Mucosa of rectum (tissue), 2 donors: Measurements from ENCODE around the gene MMRN2.
A peak's percentile ranks its signal among the peaks of the same experiment; 100 is the strongest.
"Not testable (repeated sequence)": the region's sequence is repeated elsewhere in the genome, so short reads cannot be mapped to it uniquely, and the experiment has no call there.

Source experiments
- H3K27ac ChIP-seq, 2 donors: one replicate each; pipeline ENCODE4 v1.7.0; 2013; ENCODE audit warnings: inconsistent platforms in 2 of 2, low read depth in 2 of 2, low read length in 2 of 2
- H3K27me3 ChIP-seq, 2 donors: one replicate each; pipeline ENCODE4 v1.7.0; 2013; ENCODE audit warnings: low read length in 2 of 2; ENCODE audit not compliant: control insufficient read depth in 2 of 2, insufficient read depth in 2 of 2
- H3K36me3 ChIP-seq, 2 donors: one replicate each; pipeline ENCODE4 v1.7.0; 2013; ENCODE audit warnings: low read length in 2 of 2; ENCODE audit not compliant: control insufficient read depth in 2 of 2, insufficient read depth in 2 of 2
- H3K4me1 ChIP-seq, 2 donors: one replicate each; pipeline ENCODE4 v1.7.0; 2013; ENCODE audit warnings: low read length in 2 of 2, mild to moderate bottlenecking in 1 of 2; ENCODE audit not compliant: control insufficient read depth in 2 of 2, insufficient read depth in 2 of 2
- H3K4me3 ChIP-seq, 2 donors: one replicate each; pipeline ENCODE4 v1.7.0; 2013; ENCODE audit warnings: low read length in 2 of 2
- H3K9ac ChIP-seq, 2 donors: one replicate each; pipeline ENCODE4 v1.7.0; 2013; ENCODE audit warnings: low read length in 2 of 2, low read depth in 1 of 2, mild to moderate bottlenecking in 1 of 2
- H3K9me3 ChIP-seq, 2 donors: one replicate each; pipeline ENCODE4 v1.7.0; 2013; ENCODE audit warnings: low read length in 2 of 2; ENCODE audit not compliant: control insufficient read depth in 2 of 2
- donor health status: healthy.
- donor health status: Normal muscosa, but diverticular disease.

MMRN2 gene

GRCh38 chr10:86957471-86958115, at the start of gene MMRN2:
Gene MMRN2, minus strand, starts transcription at chr10:86957615. Its CDS starts 74 bp downstream, at chr10:86957541.
- Histone ChIP-seq H3K4me3 (peak within 1 kb of the TSS in 1 of 2 donors; percentile 37), H3K36me3 (no peaks in the 10 kb centered on the region), H3K4me1 (peaks cover 0 to 3% of the 10 kb centered on the region in 2 donors), H3K9ac (no peak within 1 kb of the TSS), H3K9me3 (no peaks in the 10 kb centered on the region), H3K27ac (peak within 1 kb of the TSS; percentile 5 to 52), H3K27me3 (no peaks in the 10 kb centered on the region)

DNA sequence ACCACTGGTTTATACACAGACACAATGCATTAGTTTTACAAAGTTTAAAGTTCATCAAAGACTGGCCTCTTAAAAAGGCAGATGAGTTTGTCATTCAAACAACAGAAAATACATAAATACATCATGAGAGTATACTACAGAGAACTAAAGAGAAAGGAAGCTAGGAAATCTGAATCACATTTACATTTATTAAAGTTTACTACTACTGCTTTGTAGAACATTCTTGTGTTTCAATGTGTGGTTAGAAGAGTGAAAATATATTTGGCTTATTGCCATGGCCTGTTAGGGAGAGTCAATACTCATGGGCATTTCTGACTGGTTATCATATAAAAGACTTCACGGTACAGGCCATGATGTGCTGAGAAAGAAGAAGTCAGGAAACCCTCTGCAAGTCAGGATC, 49.7 kb upstream of the MMRN2 start:
- H3K27ac ChIP-seq, H3K4me1 ChIP-seq, H3K36me3 ChIP-seq, H3K4me3 ChIP-seq, H3K9ac ChIP-seq, H3K9me3 ChIP-seq, H3K27me3 ChIP-seq: not testable (repeated sequence)

DNA sequence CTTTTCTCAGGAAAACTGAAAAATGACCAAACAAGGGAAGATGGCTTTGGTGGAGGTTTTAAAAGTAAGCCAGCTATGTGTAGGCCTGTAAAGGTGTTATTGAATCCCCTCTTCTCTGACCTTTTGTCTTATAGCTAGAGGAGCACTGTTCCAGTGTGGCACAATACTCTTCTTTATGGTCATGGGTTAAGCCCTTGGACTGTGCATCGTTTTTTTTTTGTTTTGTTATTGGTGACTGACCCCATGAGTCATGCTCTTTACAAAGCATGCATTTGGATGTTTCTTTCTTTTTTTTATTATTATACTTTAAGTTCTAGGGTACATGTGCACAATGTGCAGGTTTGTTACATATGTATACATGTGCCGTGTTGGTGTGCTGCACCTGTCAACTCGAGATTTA, 43.1 kb upstream of the MMRN2 start:
- no peak overlapping the region for H3K27ac ChIP-seq

GRCh38 chr10:86999802-87000403, 42.5 kb upstream of the MMRN2 start:
- H3K9ac ChIP-seq, H3K4me3 ChIP-seq, H3K27me3 ChIP-seq, H3K27ac ChIP-seq, H3K9me3 ChIP-seq, H3K36me3 ChIP-seq, H3K4me1 ChIP-seq: not testable (repeated sequence)

More for the DNA sequence above, 43.1 kb upstream of the MMRN2 start:
- H3K4me1 ChIP-seq: no peaks in the 10 kb centered on the region
- H3K4me3 ChIP-seq: no peak overlapping the region
- no peak overlapping the region for H3K9ac ChIP-seq
- no peaks in the 10 kb centered on the region for H3K9me3 ChIP-seq
- H3K27me3 ChIP-seq: no peaks in the 10 kb centered on the region
- H3K36me3 ChIP-seq: no peaks in the 10 kb centered on the region

DNA sequence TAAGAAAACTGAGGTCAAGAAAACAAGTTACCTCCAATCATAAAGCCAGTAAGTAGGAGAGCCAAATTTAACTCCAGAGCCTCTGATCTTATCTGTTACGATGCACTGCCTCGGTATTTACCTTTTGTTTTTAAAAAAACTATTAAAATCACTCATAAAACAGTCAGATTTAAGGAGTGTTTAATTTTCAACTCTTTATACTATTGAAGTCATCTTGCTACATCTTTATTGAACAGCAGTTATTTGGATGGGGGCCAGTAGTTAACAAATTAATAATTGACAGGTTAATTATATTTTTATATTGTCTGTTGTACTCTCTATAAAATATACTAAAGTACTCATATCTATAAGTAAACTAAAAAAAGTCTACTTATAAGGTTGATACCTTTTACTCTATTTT, 35.5 kb upstream of the MMRN2 start:
- Histone ChIP-seq H3K27ac (no peak overlapping the region), H3K27me3 (no peaks in the 10 kb centered on the region), H3K4me1 (no peaks in the 10 kb centered on the region), H3K9me3 (no peaks in the 10 kb centered on the region), H3K9ac (no peak overlapping the region), H3K36me3 (no peaks in the 10 kb centered on the region), H3K4me3 (no peak overlapping the region)

DNA sequence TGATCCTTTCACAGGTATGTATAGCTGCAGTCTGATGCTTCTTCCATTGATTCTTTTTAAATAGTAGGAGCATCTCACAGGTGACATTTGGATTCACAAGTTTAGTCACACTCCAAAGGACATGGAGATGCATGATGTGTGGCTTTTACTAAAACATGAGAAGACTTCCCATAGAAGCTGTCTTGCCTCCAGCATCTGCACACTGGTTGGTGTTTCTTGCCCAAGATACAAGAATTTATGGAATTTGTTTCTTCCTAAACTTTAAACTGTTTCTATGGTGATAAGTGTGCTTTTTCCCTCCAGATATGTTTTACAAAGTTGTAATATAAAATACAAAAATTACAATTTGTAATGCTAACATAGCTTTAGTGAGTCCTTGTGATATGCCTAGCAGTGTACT, 35.0 kb upstream of the MMRN2 start:
- Histone ChIP-seq H3K27me3 (no peaks in the 10 kb centered on the region), H3K9ac (no peak overlapping the region), H3K4me1 (no peaks in the 10 kb centered on the region), H3K36me3 (no peaks in the 10 kb centered on the region), H3K27ac (no peak overlapping the region), H3K4me3 (no peak overlapping the region), H3K9me3 (no peaks in the 10 kb centered on the region)

GRCh38 chr10:86991362-86991761, 33.9 kb upstream of the MMRN2 start:
- not testable (repeated sequence) for H3K4me3 ChIP-seq, H3K4me1 ChIP-seq, H3K36me3 ChIP-seq, H3K27ac ChIP-seq, H3K9me3 ChIP-seq, H3K9ac ChIP-seq, H3K27me3 ChIP-seq

- Histone ChIP-seq H3K27ac (no peak overlapping the region), H3K4me1 (no peaks in the 10 kb centered on the region), H3K36me3 (no peaks in the 10 kb centered on the region), H3K4me3 (no peak overlapping the region), H3K27me3 (no peaks in the 10 kb centered on the region), H3K9me3 (no peaks in the 10 kb centered on the region), H3K9ac (no peak overlapping the region)
Observed at GRCh38 chr10:86988520-86988919, 31.1 kb upstream of the MMRN2 start.

DNA sequence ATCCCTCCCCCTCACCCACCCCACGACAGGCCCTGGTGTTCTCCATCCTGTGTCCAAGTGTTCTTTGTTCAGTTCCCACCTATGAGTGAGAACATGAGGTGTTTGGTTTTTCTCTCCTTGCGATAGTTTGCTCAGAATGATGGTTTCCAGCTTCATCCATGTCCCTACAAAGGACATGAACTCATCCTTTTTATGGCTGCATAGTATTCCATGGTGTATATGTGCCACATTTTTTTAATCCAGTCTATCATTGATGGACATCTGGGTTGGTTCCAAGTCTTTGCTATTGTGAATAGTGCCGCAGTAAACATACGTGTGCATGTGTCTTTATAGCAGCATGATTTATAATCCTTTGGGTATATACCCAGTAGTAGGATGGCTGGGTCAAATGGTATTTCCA, 27.1 kb upstream of the MMRN2 start:
- not testable (repeated sequence) for H3K36me3 ChIP-seq, H3K9me3 ChIP-seq, H3K27ac ChIP-seq, H3K27me3 ChIP-seq, H3K9ac ChIP-seq, H3K4me3 ChIP-seq
- H3K4me1 ChIP-seq: peaks cover 8 to 11% of the 10 kb centered on the region in 2 donors

DNA sequence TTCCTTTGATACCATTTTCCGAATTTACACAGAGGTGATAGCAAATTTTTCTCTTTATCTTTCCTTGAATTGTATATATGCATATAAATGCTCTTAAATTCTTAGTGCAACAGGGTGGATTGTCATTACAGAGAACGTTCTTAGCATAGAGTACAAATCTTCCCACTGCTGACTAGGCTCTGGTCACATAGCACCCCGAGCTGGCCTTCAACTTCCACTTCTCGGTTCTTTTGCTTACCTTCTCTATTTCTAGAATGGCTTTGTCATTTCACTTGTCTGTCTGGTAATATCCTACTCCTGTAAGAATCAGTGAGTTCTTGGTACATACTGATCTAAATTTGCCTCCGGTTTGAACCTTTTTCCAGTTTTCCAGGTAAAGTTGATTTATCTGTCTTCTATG, 24.3 kb upstream of the MMRN2 start:
- Histone ChIP-seq H3K4me3 (no peak overlapping the region), H3K27me3 (no peaks in the 10 kb centered on the region), H3K4me1 (peaks cover 8 to 13% of the 10 kb centered on the region in 2 donors), H3K27ac (no peak overlapping the region), H3K9ac (no peak overlapping the region), H3K9me3 (no peaks in the 10 kb centered on the region), H3K36me3 (no peaks in the 10 kb centered on the region)
